Transverse colon (tissue), 3 donors: ENCODE results near the gene BDKRB1.

ENCODE experiments used
- CTCF ChIP-seq, 5 experiments: fragments of 200-600 bp in 3 of 5; fragments of 450-650 bp in 2 of 5; sonication (generic) in 3 of 5; IDR thresholded peaks; 1 replicate in 2 of 5; 2 replicates in 3 of 5; pipeline ENCODE4 v1.5.1; 2016 to 2017; ENCODE audit warnings: antibody characterized with exemption in 5 of 5, inconsistent platforms in 3 of 5, mild to moderate bottlenecking in 2 of 5, moderate library complexity in 1 of 5
- POLR2A ChIP-seq: fragments of 450-650 bp; IDR thresholded peaks from one replicate; pipeline ENCODE4 v1.6.1; 2016; ENCODE audit warnings: antibody characterized with exemption, mild to moderate bottlenecking, moderate library complexity

- TF ChIP-seq CTCF (IDR thresholded peaks at IDR 0.05): no peak
- no peak for TF ChIP-seq POLR2A
Observed at GRCh38 chr14:96229315-96229714, 26.7 kb upstream of the BDKRB1 start.
